HepG2 (cell line): ENCODE measurements around the gene YEATS4. TPM values are rescaled to one million over a fixed set of nuclear protein-coding genes. Genes with fewer than 3 reads are reported as not detected.

Experiments
- FOXO4 ChIP-seq: sonication (generic); formaldehyde crosslinking; conservative IDR thresholded peaks from 2 replicates; pipeline ENCODE4 v1.8.1; 2023; ENCODE audit warnings: missing genetic modification reagents
- GATAD1 ChIP-seq: IDR thresholded peaks from 2 replicates; pipeline ENCODE4 v1.6.1; 2016; ENCODE audit warnings: missing genetic modification reagents, missing compliant biosample characterization
- GTF3A ChIP-seq: sonication (generic); formaldehyde crosslinking; conservative IDR thresholded peaks from 2 replicates; pipeline ENCODE4 v1.4.0; 2020; ENCODE audit warnings: mild to moderate bottlenecking, missing genetic modification reagents
- JARID2 ChIP-seq: sonication (generic); formaldehyde crosslinking; IDR thresholded peaks from 2 replicates; pipeline ENCODE4 v1.8.1; 2023; ENCODE audit warnings: missing genetic modification reagents, inconsistent platforms; ENCODE audit not compliant: insufficient replicate concordance
- KDM1A ChIP-seq: IDR thresholded peaks from 2 replicates; pipeline ENCODE4 v1.6.1; 2016; ENCODE audit warnings: missing compliant biosample characterization
- KLF13 ChIP-seq: sonication (generic); formaldehyde crosslinking; IDR thresholded peaks from 2 replicates; pipeline ENCODE4 v1.4.0; 2020; ENCODE audit warnings: mild to moderate bottlenecking, missing genetic modification reagents
- NFYC ChIP-seq: IDR thresholded peaks from 2 replicates; pipeline ENCODE4 v1.6.1; 2016; ENCODE audit warnings: missing genetic modification reagents, missing compliant biosample characterization
- PAF1 ChIP-seq: IDR thresholded peaks from 2 replicates; pipeline ENCODE4 v1.6.1; 2016; ENCODE audit warnings: missing genetic modification reagents, missing compliant biosample characterization
- PHF8 ChIP-seq: sonication (generic); formaldehyde crosslinking; IDR thresholded peaks from 2 replicates; pipeline ENCODE4 v1.5.0; 2020; ENCODE audit warnings: missing genetic modification reagents
- THAP11 ChIP-seq: IDR thresholded peaks from 2 replicates; pipeline ENCODE4 v1.6.1; 2016; ENCODE audit warnings: missing biosample characterization, missing genetic modification reagents
- ZFAT ChIP-seq: sonication (generic); formaldehyde crosslinking; conservative IDR thresholded peaks from 2 replicates; pipeline ENCODE4 v1.8.1; 2023; ENCODE audit warnings: missing genetic modification reagents, inconsistent platforms
- ZFP36L1 ChIP-seq: sonication (generic); formaldehyde crosslinking; IDR thresholded peaks from 2 replicates; pipeline ENCODE4 v1.8.0; 2022; ENCODE audit warnings: mild to moderate bottlenecking, missing genetic modification reagents, moderate library complexity
- ZMAT5 ChIP-seq: sonication (generic); formaldehyde crosslinking; IDR thresholded peaks from 2 replicates; pipeline ENCODE4 v1.5.0; 2020; ENCODE audit warnings: mild to moderate bottlenecking, low read depth, missing genetic modification reagents, borderline replicate concordance
- ZNF557 ChIP-seq: sonication (generic); formaldehyde crosslinking; IDR thresholded peaks from 2 replicates; pipeline ENCODE4 v1.4.0; 2020; ENCODE audit warnings: missing genetic modification reagents
- ZNF674 ChIP-seq: sonication (generic); formaldehyde crosslinking; IDR thresholded peaks from 2 replicates; pipeline ENCODE4 v1.5.0; 2020; ENCODE audit warnings: low read depth, mild to moderate bottlenecking, missing genetic modification reagents
- ZNF740 ChIP-seq: sonication (generic); formaldehyde crosslinking; IDR thresholded peaks from 2 replicates; pipeline ENCODE4 v1.4.0; 2020; ENCODE audit warnings: missing genetic modification reagents
- polyA plus RNA-seq, 8 experiments: library from polyadenylated mRNA; depleted of rRNA in 3 of 8; stranded (reverse) in 7 of 8; unstranded in 1 of 8; fragments of >200 nt; fragmentation: Illumina TruSeq in 4 of 8; extraction: Trizol in 4 of 8; gene quantifications; 2 replicates each; pipeline versions ENCODE4 v1.2.1 to v1.2.3, GENCODE V29; 2011 to 2016; ENCODE audit warnings: low read depth in 4 of 8, missing spikeins in 1 of 8, mixed read lengths in 1 of 8; ENCODE audit not compliant: insufficient read depth in 1 of 8
- total RNA-seq, 5 experiments: library from RNA; depleted of rRNA; stranded (reverse); fragments of >200 nt; fragmentation: Illumina TruSeq; extraction: Trizol; gene quantifications; 2 replicates each; pipeline ENCODE4 v1.2.3, GENCODE V29; 2016; ENCODE audit warnings: low read depth in 1 of 5
- TF ChIP-seq, protein P1 (sequence below): sonication (generic); formaldehyde crosslinking; IDR thresholded peaks from 2 replicates; pipeline ENCODE4 v1.4.0; 2020; ENCODE audit warnings: missing genetic modification reagents, borderline replicate concordance
- TF ChIP-seq, protein P2 (sequence below): IDR thresholded peaks from 2 replicates; pipeline ENCODE4 v1.6.1; 2016
- TF ChIP-seq, protein P3 (sequence below): IDR thresholded peaks from 2 replicates; pipeline ENCODE4 v1.6.1; 2012; ENCODE audit warnings: low read length, improper control_type of control experiment
- TF ChIP-seq, protein P4 (sequence below): sonication (generic); formaldehyde crosslinking; IDR thresholded peaks from 2 replicates; pipeline ENCODE4 v1.8.1; 2023; ENCODE audit warnings: mild to moderate bottlenecking, moderate library complexity, missing genetic modification reagents

Gene YEATS4
- total and polyA plus RNA-seq, 2 of the 13 experiments (the other 11 are each of a cell fraction or from before 2014, with no cell fraction given), result 16.8 to 45.0 TPM

- TF ChIP-seq PAF1 (CRISPR knock-in tag) (peak; percentile 99), THAP11 (CRISPR knock-in tag) (peak; percentile 56), FOXO4 (CRISPR knock-in tag) (no peak), ZNF674 (CRISPR knock-in tag) (no peak), GTF3A (CRISPR knock-in tag) (0 out of 2 replicates have a peak, but pooled peaks have one; percentile 15), ZNF557 (CRISPR knock-in tag) (peak; percentile 98), NFYC (CRISPR knock-in tag) (peak; percentile 10), GATAD1 (CRISPR knock-in tag) (no peak; the same call in 1 of the 2 replicates), PHF8 (CRISPR knock-in tag) (peak; percentile 43), JARID2 (CRISPR knock-in tag) (peak; percentile 47), ZFAT (CRISPR knock-in tag) (no peak), KDM1A (0 out of 2 replicates have a peak, but pooled peaks have one; percentile 44), ZNF740 (peak; percentile 80), ZFP36L1 (CRISPR knock-in tag) (no peak; the same call in 1 of the 2 replicates), KLF13 (CRISPR knock-in tag) (no peak), ZMAT5 (CRISPR knock-in tag) (no peak)
- TF ChIP-seq, protein P1, sequence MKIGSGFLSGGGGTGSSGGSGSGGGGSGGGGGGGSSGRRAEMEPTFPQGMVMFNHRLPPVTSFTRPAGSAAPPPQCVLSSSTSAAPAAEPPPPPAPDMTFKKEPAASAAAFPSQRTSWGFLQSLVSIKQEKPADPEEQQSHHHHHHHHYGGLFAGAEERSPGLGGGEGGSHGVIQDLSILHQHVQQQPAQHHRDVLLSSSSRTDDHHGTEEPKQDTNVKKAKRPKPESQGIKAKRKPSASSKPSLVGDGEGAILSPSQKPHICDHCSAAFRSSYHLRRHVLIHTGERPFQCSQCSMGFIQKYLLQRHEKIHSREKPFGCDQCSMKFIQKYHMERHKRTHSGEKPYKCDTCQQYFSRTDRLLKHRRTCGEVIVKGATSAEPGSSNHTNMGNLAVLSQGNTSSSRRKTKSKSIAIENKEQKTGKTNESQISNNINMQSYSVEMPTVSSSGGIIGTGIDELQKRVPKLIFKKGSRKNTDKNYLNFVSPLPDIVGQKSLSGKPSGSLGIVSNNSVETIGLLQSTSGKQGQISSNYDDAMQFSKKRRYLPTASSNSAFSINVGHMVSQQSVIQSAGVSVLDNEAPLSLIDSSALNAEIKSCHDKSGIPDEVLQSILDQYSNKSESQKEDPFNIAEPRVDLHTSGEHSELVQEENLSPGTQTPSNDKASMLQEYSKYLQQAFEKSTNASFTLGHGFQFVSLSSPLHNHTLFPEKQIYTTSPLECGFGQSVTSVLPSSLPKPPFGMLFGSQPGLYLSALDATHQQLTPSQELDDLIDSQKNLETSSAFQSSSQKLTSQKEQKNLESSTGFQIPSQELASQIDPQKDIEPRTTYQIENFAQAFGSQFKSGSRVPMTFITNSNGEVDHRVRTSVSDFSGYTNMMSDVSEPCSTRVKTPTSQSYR (CRISPR knock-in tag), result peak; percentile 12; the same call in 1 of the 2 replicates
- TF ChIP-seq, protein P2, sequence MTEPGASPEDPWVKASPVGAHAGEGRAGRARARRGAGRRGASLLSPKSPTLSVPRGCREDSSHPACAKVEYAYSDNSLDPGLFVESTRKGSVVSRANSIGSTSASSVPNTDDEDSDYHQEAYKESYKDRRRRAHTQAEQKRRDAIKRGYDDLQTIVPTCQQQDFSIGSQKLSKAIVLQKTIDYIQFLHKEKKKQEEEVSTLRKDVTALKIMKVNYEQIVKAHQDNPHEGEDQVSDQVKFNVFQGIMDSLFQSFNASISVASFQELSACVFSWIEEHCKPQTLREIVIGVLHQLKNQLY, result 0 out of 2 replicates have a peak, but pooled peaks have one; percentile 41
- TF ChIP-seq, protein P3, sequence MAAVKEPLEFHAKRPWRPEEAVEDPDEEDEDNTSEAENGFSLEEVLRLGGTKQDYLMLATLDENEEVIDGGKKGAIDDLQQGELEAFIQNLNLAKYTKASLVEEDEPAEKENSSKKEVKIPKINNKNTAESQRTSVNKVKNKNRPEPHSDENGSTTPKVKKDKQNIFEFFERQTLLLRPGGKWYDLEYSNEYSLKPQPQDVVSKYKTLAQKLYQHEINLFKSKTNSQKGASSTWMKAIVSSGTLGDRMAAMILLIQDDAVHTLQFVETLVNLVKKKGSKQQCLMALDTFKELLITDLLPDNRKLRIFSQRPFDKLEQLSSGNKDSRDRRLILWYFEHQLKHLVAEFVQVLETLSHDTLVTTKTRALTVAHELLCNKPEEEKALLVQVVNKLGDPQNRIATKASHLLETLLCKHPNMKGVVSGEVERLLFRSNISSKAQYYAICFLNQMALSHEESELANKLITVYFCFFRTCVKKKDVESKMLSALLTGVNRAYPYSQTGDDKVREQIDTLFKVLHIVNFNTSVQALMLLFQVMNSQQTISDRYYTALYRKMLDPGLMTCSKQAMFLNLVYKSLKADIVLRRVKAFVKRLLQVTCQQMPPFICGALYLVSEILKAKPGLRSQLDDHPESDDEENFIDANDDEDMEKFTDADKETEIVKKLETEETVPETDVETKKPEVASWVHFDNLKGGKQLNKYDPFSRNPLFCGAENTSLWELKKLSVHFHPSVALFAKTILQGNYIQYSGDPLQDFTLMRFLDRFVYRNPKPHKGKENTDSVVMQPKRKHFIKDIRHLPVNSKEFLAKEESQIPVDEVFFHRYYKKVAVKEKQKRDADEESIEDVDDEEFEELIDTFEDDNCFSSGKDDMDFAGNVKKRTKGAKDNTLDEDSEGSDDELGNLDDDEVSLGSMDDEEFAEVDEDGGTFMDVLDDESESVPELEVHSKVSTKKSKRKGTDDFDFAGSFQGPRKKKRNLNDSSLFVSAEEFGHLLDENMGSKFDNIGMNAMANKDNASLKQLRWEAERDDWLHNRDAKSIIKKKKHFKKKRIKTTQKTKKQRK, result no peak
- TF ChIP-seq, protein P4, sequence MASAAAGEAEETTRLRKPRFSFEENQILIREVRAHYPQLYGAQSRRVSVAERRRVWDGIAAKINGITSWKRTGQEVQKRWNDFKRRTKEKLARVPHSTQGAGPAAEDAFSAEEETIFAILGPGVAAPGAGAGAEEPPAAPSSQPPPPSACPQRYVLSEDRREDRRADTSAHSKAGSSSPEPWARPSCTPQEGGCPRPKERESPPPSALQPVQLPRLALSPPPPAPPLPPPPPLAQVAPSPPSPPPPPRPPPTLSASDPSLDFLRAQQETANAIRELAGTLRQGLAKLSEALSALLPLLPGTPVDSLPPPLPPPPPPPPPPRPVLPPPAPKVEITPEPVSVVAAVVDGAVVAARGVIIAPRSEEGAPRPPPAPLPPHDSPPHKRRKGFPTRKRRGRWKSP (CRISPR knock-in tag), result no peak
Measured at GRCh38 chr12:69354556-69355187, 4.9 kb upstream of the YEATS4 start (continued).
